Sigmoid colon (tissue), 4 donors: ENCODE results near the gene LIN52.

ENCODE experiments used
- EP300 ChIP-seq, 4 donors: sonication (generic); formaldehyde crosslinking; IDR thresholded peaks; one replicate each; pipeline ENCODE4 v1.6.1; 2017; ENCODE audit warnings: antibody characterized with exemption in 4 of 4
- POLR2A ChIP-seq, 2 donors: fragments of 450-650 bp; IDR thresholded peaks; one replicate each; pipeline ENCODE4 v1.6.1; 2016; ENCODE audit warnings: antibody characterized with exemption in 2 of 2, mild to moderate bottlenecking in 2 of 2, moderate library complexity in 2 of 2
- POLR2AphosphoS5 ChIP-seq, 4 donors: sonication (generic); formaldehyde crosslinking; IDR thresholded peaks; one replicate each; pipeline ENCODE4 v1.6.1; 2017; ENCODE audit warnings: antibody characterized with exemption in 4 of 4
- TF ChIP-seq, protein P1 (sequence below), 4 experiments: fragments of 450-650 bp in 3 of 4; fragments of 200-600 bp in 1 of 4; IDR thresholded peaks; one replicate each; pipeline ENCODE4 v1.5.1; 2016 to 2019; ENCODE audit warnings: antibody characterized with exemption in 4 of 4, mild to moderate bottlenecking in 3 of 4, moderate library complexity in 2 of 4

- TF ChIP-seq, protein P1, sequence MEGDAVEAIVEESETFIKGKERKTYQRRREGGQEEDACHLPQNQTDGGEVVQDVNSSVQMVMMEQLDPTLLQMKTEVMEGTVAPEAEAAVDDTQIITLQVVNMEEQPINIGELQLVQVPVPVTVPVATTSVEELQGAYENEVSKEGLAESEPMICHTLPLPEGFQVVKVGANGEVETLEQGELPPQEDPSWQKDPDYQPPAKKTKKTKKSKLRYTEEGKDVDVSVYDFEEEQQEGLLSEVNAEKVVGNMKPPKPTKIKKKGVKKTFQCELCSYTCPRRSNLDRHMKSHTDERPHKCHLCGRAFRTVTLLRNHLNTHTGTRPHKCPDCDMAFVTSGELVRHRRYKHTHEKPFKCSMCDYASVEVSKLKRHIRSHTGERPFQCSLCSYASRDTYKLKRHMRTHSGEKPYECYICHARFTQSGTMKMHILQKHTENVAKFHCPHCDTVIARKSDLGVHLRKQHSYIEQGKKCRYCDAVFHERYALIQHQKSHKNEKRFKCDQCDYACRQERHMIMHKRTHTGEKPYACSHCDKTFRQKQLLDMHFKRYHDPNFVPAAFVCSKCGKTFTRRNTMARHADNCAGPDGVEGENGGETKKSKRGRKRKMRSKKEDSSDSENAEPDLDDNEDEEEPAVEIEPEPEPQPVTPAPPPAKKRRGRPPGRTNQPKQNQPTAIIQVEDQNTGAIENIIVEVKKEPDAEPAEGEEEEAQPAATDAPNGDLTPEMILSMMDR (IDR thresholded peaks at IDR 0.05) = no peak
- TF ChIP-seq POLR2AphosphoS5 (IDR thresholded peaks at IDR 0.05) (no peak), EP300 (IDR thresholded peaks at IDR 0.05) (no peak), POLR2A (IDR thresholded peaks at IDR 0.05) (no peak)
Observed at GRCh38 chr14:74208642-74209041, 123.9 kb downstream of the LIN52 start.
